ENCODE measurements around the gene ZGLP1.

GRCh38 chr19:10277795-10278589 lies 31.6 kb downstream of the ZGLP1 start:
- TF ChIP-seq ELF4 (IDR thresholded peaks at IDR 0.05) (no peak), SUZ12 (IDR thresholded peaks at IDR 0.05) (no peak), FOXM1 (IDR thresholded peaks at IDR 0.05; ENCODE audit: borderline replicate concordance) (no peak), FOXK2 (IDR thresholded peaks at IDR 0.05) (no peak), LEF1 (IDR thresholded peaks at IDR 0.05; ENCODE audit: borderline replicate concordance) (no peak), CTBP1 (IDR thresholded peaks at IDR 0.05; ENCODE audit: borderline replicate concordance) (no peak), FOXA1 (IDR thresholded peaks at IDR 0.05) (no peak), BHLHE40 (IDR thresholded peaks at IDR 0.05; ENCODE audit: borderline replicate concordance) (no peak), SP1 (IDR thresholded peaks at IDR 0.05) (no peak), L3MBTL2 (conservative IDR thresholded peaks at IDR 0.05) (no peak), TARDBP (IDR thresholded peaks at IDR 0.05) (no peak)

Data from HEK293T (cell line).